ENCODE measurements around the gene ZNF140. TPM values are rescaled to one million over a fixed set of nuclear protein-coding genes. Genes with fewer than 3 reads are reported as not detected.

ZNF140 gene
- total RNA-seq: 10 to 100 TPM; 10.3 to 21.5 (median 18.5) TPM

GRCh38 chr12:133080368-133081158, at the start of gene ZNF140:
ZNF140 (plus strand) TSS chr12:133080923; CDS start chr12:133081321, 398 bp downstream.
- intact Hi-C loops (cut with DNase I; ENCODE audit: low total_unique reads): no loop called here
- TF ChIP-seq CTCF (IDR thresholded peaks at IDR 0.05) (no peak), POLR2A (IDR thresholded peaks at IDR 0.05) (no peak)
- WGBS, 2 donors: 1% methylated on average over 41 to 45 of the region's 69 CpGs
- H3K4me3 ChIP-seq (ENCODE audit: low read depth, poor library complexity, severe bottlenecking): peak within 1 kb of the TSS; percentile 85
- peak; percentile 96 to 99 for DNase-seq (ENCODE audit: low spot score in 2 of 2)

- peak within 1 kb of the TSS; percentile 55 for H3K4me3 ChIP-seq (ENCODE audit: low read depth, poor library complexity, severe bottlenecking)
- intact Hi-C loops (cut with DNase I; ENCODE audit: low total_unique reads): loop anchor here (5.0 kb wide), 1 partner anchor 40 kb away; no protein-coding TSS in a partner anchor
- DNase-seq (ENCODE audit: low spot score in 2 of 2): peak; percentile 96 to 99
- TF ChIP-seq POLR2A (IDR thresholded peaks at IDR 0.05) (no peak), CTCF (IDR thresholded peaks at IDR 0.05) (no peak)
- WGBS, 2 donors: 0 to 1% methylated on average over 52 to 86 of the region's 103 CpGs
These were observed 43.3 kb upstream of the ZNF140 start, which contains the start of gene ZNF84 for GRCh38 chr12:133037207-133038005. ZNF84 (plus strand) TSS chr12:133037509; CDS start chr12:133041468, 3,959 bp downstream.

- WGBS, 2 donors: 49 to 54% methylated on average over 4 of the region's 4 CpGs
- no peak for DNase-seq (ENCODE audit: low spot score in 2 of 2)
- H3K4me3 ChIP-seq (ENCODE audit: low read depth, poor library complexity, severe bottlenecking): no peak overlapping the region
- intact Hi-C loops (cut with DNase I; ENCODE audit: low total_unique reads): loop anchor here (5.0 kb wide), 1 partner anchor 39 kb away; no protein-coding TSS in a partner anchor
- no peak for TF ChIP-seq CTCF (IDR thresholded peaks at IDR 0.05)
- no peak for TF ChIP-seq POLR2A (IDR thresholded peaks at IDR 0.05)
These were observed 42.5 kb upstream of the ZNF140 start for GRCh38 chr12:133038118-133038709.

- no peak for DNase-seq (ENCODE audit: low spot score in 2 of 2)
- intact Hi-C loops (cut with DNase I; ENCODE audit: low total_unique reads): no loop called here
- WGBS, 2 donors: 99 to 100% methylated on average over 3 of the region's 3 CpGs
- H3K4me3 ChIP-seq (ENCODE audit: low read depth, poor library complexity, severe bottlenecking): no peak overlapping the region
- TF ChIP-seq POLR2A (IDR thresholded peaks at IDR 0.05): no peak
- TF ChIP-seq CTCF (IDR thresholded peaks at IDR 0.05): no peak
These were observed 34.0 kb upstream of the ZNF140 start for GRCh38 chr12:133046698-133047097.

GRCh38 chr12:133057446-133057845, 23.3 kb upstream of the ZNF140 start:
- H3K4me3 ChIP-seq (ENCODE audit: low read depth, poor library complexity, severe bottlenecking): no peak overlapping the region
- no peak for DNase-seq (ENCODE audit: low spot score in 2 of 2)
- 96 to 99% methylated on average over 5 of the region's 5 CpGs for WGBS, 2 donors
- TF ChIP-seq CTCF (IDR thresholded peaks at IDR 0.05) (no peak), POLR2A (IDR thresholded peaks at IDR 0.05) (no peak)
- intact Hi-C loops (cut with DNase I; ENCODE audit: low total_unique reads): no loop called here
